Fibroblast of the conjunctiva (primary cell): ENCODE data around the gene PCCA.
"Not testable (repeated sequence)": the region's sequence is repeated elsewhere in the genome, so short reads cannot be mapped to it uniquely, and the experiment has no call there.

Experiments used
- DNase-seq: peaks from one replicate; pipeline ENCODE4 v3.0.0-alpha.2; 2010; ENCODE audit warnings: low read depth

The PCCA gene

DNA sequence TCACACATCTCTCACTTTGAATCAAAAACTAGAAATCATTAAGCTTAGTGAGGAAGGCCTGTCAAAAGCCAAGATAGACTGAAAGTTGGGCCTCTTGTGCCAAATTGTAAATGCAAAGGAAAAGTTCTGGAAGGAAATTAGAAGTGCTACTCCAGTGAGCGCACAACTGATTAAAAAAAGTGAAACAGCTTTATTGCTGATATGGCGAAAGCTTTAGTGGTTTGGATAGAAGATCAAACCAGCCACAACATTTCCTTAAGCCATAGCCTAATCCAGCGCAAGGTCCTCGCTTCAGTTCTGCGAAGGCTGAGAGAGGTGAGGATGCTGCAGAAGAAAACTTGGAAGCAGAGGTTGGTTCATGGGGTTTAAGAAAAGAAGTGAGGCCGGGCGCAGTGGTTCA lies 7.6 kb downstream of the PCCA start:
- no peak for DNase-seq

DNA sequence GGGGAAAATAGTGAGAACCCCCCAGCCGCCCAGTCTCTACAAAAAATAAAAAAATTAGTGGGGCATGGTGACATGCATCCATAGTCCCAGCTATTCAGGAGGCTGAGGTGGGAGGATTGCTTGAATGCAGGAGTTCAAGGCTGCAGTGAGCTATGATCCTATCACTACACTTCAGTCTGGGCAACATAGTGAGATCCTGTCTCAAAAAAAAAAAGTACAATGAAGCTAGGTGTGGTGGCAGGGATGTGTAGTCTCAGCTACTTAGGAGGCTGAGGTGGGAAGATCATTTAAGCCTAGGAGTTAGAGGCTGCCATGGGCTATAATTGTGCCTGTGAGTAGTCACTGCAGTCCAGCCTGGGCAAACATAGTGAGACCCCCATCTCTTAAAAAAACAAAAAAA lies 8.9 kb downstream of the PCCA start:
- DNase-seq, result no peak

DNA sequence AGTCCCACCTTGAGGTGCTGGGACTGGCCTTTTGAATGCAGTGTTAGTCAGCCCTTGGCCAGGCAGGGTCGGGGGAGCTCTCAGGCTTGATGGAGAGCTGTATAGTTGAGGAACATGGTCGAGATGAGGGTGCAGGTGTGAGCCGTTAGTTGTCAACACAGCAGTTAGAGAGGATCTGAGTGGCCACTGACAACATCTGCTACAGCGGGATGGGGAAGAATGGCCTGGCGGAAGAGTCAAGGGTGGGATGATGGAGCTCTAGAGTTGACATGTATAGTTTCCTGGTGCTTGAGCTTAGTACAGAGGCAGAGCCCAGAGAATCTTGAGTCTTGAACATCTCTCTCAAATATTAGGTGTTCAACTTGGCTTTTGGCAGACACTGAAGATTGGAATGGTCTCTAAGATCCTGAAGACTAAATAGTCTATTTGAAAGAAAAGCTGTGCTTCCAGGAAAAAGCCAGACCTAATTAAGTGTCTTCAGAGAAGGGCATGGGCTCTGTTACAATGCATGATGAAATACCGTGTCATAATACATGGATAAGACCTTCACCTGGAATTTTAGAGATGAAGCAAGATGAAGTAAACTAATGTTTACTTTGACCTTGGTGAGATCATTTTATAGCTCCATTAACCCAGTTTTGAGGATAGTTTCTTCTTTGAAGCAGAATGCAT lies 9.7 kb downstream of the PCCA start:
- DNase-seq, result no peak

DNA sequence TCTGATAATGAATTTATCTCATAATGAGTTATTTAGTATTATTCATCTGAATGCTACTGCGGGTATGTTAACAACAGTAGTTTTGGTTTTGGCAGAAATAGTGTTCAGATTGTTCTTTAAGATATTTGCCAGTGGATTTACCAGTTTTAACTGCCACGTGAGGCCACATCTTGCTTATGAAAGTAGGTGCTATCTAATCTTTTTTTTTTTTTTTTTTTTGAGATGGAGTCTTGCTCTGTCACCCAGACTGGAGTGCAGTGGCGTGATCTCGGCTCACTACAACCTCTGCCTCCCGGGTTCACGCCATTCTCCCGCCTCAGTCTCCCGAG lies 10.2 kb downstream of the PCCA start:
- DNase-seq, result not testable (repeated sequence)

DNA sequence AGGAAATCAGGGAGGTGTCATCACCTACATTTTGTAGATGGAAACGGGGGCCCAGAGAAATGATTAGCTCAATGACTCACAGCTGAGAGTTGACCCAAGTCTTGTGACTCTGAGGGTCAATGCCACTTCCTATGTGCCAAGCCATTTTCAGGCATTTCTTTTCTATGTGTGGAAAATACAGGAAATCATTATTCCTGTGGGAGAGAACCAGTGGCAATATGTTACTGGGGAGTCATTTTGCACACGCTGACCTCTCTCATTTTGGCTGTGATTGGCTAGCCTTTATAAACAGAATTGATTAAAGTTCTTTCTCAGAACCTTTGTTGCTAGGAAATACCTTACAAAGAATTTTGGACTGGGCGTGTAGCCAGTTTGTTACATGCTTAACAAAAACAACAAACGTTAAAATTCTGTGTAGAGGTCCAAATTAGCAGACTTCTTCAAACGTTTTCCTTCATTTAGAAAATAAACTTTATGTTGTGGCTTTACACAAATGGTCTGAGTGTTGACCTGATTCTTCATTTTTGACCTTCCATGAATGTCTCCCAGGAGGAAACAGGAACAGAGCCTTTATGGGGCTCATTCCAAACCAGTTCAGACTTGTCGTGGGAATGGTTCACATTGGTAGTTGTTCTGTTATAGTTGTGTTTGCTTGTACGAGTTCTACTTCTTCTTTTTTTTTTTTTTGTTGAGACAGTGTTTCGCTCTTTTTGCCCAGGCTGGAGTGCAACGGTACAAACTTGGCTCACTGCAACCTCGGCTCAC lies 11.4 kb downstream of the PCCA start:
- peak; percentile 57 for DNase-seq

DNA sequence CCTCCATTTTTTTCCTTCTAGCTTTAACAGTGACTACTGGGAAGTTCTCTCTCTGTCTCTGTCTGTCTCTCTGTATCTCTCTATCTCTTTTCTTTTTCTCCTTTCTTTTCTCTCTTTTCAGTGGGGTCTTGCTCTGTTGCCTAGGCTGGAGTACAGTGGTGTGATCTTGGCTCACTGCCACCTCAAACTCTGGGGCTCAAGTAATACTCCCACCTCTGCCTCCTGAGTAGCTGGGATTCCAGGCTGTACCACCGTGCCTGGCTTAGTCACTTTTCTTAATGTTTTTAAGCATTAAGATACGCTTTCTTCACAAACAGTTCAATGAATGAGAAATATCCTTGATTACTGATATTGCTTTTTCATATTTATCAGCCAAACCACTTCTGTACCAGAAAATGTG lies 13.1 kb downstream of the PCCA start:
- no peak for DNase-seq

DNA sequence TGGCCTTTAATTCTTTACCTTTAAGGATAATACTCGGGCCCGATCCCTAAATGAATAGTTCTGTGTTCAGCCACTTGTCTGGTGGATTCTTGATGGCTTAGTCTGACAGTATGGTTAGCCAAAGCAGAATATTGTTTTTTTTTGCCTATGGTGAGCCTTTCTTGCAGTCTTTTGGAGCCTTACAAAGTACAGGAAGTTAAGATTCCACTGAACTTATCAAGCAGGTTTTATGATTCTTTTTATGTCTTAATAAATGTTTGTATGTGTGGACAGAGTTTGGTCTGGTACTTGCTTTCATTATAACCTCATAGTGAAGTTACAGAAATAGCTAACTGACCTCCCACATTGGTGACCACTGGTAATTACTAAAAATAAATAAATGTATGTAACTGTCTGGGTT lies 17.1 kb downstream of the PCCA start:
- no peak for DNase-seq

DNA sequence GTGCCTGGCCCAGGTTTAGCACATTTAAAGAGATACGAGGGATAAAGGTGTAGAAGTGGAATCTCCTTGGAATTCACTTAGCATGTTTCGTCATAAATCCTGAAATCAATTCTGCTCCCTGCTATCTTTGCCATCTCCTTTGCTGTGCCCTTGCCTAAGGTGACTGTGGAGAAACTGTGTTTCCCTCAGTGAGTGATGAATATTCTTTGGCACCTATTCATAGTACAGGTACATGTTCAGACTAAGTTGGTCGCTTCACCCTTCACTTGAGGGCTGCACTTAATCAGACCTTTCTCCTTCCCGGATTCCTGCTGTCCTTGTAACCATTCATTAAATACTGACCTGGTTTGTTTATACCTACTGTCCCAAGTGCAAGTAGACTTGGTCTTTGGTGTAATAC lies 17.8 kb downstream of the PCCA start:
- no peak for DNase-seq

DNA sequence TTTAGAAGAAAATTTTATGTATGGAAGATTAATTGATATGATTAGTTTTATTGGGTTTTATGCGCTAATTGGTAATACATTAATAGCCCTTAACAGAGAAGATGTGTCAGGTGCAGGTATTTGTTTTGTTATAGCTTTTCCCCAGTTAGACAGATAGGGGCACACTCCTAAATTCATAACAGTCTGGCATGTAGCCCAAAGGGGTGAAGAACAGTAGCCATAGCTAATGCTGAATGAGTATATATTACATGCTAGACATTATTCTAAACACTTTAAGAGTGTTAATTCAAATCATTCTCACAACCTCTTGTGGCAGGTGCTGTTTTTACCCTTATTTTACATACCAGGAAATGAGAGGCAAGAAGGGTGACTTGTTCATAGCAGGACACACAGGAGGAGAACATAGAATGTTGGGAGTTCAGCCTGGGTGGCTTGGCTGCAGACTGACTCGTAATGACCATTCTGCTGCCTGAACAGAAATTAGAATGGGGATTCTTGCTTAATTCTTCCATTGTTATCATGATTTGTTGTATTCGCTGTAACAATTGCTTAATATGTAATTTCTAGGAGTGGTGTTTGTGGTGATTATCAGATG lies 20.1 kb downstream of the PCCA start:
- no peak for DNase-seq

DNA sequence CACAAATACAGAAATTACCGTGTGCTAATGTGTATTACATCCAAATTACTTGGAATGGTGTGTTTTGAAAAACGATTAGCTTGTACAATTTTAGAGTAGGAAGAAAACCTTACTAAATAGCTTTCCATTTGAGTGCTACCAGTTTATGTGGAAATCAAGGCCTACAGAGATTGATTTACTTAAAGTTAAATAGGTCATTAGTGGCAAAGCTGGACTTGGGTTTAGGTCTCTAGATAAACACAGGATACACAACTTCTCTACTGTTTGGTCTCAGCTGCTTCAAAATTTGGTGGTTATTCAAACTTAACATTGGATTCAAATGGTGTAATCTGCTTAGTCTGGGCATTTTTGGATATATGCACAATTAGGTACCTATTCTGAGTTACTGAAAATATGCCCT lies 21.4 kb downstream of the PCCA start:
- no peak for DNase-seq

DNA sequence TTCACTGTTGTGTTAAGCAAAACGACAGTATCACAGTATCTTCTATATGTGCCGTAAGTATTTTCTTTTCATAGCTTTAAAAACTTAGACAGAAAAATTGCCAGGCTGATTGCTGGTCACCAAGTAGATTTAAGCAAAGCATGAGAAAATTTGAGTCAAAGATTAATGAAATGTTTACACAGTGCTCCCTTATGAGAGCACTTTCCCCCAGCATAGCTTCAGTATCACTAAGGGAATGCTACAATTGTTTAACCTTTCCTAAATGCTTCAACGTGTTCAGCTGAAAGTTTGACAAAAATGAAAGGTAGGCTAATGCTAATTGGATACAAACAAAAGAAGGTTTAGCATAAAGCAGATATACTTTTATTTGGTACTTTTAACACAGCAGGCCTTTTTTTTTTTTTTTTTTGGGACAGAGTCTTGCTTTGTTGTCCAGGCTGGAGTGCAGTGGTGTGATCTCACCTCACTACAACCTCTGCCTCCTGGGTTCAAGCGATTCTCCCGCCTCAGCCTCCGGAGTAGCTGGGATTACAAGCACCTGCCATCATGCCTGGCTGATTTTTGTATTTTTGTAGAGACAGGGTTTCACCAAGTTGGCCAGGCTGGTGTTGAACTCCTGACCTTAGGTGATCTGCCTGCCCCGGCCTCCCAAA lies 23.4 kb downstream of the PCCA start:
- DNase-seq, result no peak

DNA sequence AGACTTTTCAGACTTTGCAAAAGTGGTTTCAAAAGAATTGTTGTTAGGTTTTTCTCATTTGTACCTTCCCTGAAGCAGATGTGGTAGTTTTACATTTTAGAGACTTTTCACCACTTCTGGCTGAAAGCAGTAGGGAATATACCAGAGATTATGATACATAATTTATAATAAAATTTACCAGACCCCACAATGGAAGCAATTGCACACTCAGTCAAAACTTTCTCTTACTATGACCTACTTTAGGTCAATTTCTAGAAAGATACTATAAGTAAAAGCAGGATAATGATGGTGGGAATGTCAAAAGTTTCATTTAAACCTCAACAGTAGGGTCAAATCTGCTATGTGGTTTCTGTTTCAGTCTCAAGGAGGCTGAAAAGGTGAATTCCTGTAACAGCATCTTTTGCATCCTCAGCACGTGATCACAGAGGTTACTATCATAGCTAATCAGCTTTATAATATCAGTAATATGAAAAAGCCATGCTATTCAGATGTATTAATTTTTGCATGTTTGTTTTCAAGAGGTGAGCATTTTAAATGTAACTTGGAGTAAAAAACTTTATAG lies 26.9 kb downstream of the PCCA start:
- no peak for DNase-seq

DNA sequence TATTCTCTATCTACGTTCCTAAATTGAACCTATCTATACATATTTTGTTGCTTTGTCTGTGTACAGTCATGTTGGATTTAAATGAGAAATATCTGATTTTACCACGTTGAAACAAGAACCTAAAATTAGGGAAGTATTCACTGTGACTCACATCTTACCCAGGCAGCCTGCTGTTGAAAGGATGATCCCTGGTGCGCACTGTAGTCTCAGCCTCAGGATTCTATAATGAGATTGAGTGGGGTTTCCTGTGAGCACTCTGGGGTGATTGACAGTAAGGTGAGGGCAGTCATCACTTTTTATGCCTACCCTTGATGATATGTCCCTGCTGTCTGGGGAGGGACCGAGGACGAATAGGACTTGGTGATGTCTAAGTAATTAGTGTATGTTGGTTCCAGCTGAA lies 35.4 kb downstream of the PCCA start:
- DNase-seq, result no peak

DNA sequence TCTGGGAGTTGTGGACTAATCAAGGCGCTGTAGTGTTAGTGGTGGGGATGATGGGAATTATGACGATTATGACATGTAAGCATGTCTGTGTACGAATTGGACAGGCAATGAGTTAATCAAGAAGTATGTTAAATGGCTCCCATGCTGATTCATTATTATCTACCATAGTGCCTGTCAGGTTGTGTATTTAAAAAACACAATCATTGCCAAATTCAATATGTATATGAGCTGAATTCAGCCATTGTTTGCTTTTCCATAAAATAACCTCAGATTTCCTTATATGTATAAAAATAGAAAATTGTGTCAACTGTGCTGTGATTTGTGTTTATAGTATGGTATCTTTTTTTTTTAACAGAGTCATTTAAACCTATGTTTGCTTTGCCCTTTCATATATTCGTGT lies 37.1 kb downstream of the PCCA start:
- DNase-seq, result no peak

DNA sequence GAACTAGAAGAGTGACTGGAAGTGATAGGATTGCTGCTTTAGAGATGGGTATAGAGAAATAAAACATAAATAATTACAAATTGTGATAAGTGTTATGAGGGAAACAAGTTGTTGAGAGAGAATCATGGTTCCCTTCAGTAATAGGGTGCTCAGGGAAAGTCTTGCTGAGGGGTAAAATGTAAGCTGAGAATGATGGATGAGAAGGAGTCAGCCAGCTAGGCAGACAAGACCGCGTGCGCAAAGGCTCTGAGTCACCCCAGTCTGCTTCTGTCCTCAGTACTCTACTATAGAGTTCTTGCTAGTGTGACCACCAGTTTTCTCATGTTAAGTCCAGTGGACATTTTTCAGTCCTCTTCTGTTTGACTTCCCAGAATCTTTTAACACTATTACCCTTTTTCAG lies 39.5 kb downstream of the PCCA start:
- no peak for DNase-seq

DNA sequence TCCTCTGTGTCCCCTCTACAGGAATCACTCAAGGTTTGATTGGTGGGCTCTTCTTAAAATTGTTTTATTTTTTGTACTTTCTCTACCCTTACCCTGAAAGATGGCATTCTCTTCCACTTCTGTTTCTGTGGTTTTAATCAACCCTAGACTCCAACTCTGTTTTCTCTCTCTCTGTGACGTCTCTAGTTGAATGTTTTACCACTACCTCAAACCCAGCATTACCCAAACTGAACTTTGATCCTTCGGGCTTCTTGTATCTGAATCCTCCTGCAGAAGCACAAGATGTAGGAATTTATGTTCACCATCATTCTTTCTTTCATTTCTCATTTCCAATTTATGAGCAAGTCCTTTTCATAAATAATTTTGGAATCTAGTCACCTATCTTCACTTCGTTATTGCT lies 39.9 kb downstream of the PCCA start:
- DNase-seq, result no peak

DNA sequence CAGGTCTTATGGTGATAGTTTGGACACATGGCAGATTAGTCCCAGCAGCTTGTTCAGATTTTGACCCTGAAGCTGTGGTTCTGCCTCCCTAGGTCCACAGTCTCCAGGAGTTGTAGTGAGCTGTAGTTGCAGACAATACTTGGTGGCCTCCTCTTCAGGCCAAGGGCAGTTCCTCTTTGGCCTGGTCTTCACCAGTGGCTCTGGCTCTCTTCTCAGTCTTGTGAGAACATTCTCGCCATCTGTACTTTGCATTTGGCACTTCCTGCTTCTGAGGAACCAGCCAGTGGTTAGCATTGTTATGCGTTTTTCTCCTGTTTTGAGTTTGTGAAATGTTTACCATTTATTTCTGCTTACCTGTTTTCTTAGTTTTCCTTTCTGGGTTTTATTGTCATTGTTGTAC lies 40.7 kb downstream of the PCCA start:
- no peak for DNase-seq

DNA sequence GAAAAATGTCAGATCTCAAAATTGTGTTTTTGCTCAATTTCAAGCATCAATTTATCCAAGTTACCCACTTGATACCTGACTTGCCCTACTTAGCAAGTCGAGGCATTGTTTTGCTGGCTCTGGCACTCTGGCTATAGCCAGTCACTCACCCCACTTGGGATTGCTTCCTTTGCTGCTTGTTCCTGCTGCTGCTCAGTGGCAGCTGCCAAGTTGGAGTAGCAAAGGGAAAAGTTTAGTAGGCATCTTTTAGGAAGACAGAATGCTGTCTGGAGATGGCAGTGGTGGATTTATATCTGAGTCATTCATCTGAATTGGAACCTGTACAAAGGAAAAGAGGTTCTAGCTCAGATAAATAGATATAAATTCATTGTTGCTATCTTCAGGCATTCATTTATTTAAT lies 41.2 kb downstream of the PCCA start:
- no peak for DNase-seq

DNA sequence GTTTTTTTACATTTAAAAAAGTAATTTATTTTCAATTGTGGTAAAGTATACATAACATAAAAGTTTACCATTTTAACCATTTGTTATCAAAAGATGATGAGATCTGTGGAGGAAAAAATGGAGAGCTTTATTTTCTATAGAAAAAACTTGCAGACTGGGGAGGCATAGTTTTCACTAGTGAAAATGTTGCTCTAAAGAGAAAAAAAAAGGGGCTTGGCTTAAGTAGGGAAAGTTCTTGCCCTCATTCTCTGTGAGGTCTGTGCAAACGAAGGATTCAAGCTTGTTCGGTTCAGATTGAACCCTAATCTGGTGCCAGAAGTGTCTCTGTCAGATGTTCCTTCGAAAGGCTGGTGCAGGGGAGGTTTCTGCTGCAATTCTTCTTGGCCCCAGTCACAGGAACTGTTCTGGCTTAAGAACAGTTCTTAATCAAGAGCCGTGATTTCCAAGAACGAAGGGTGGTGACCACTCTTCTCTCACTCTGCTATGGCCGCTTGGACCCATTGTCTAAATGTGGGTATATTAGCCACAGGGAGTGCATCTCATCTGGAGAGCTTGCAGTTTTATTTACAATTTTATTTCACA lies 42.1 kb downstream of the PCCA start:
- no peak for DNase-seq

DNA sequence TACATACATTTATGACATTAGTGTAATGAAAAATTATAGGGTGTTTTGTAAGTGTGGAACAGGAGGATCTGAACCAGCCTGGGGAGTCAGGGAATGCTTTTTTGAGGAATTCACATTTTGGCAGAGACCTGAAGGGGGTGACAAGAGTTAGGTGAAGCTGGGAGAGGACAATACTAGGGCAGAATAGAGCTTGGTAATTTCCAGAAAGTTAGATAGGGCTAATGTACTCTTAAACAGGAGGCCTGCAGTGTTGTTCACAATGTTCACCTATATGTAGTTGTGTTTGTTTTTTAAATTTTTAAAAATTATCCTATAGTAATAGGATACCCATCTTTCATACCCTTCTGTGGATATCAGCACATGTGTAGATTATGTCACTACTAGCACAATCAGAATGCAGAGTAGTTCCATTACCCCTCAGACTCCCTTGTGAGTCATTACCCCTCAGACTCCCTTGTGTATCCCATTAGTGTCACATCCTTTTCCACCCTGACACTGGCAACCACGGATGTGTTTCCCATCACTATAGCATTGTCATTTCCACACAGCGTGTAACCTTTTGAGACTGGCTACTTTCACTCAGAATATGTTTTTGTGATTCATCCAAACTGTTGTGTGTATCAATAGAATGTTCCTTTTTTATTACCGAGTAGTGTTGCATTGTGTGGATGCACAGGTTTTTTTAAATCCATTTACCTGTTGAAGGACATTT lies 43.1 kb downstream of the PCCA start:
- no peak for DNase-seq

DNA sequence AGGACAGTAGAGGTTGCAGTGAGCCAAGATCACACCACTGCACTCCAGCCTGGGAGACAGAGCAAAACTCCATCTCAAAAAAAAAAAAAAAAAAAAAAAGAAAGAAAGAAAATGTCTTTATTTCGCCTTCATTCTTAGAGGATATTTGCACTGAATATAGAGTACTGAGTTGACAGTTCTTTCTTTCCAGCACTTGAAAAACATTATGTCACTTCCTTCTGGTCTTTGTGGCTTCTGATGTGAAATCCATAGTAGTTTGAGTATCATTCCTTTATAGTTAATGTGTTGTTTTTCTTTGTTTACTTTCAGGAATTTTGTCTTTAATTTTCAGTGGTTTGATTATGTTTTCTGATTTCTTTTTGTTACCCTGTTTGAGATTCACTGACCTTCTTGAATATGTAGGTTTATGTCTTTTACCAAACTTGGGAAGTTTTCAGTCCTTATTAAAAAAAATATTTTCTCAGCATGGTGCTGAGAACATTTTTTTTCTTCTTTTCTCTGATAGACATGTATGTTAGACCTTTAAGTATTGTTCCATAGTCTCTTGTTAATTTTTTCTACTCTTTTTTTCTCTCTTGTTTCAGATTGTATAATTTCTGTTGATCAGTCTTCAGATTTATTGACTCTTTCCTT lies 50.1 kb downstream of the PCCA start:
- no peak for DNase-seq
